Esophagus muscularis mucosa (tissue), 3 donors: ENCODE results near the gene VAMP4.

Experiments used
- CTCF ChIP-seq, 3 experiments: fragments of 200-600 bp in 2 of 3; fragments of 450-650 bp in 1 of 3; sonication (generic) in 2 of 3; IDR thresholded peaks; one replicate each; pipeline ENCODE4 v1.5.1; 2017 to 2019; ENCODE audit warnings: antibody characterized with exemption in 3 of 3, mild to moderate bottlenecking in 2 of 3, moderate library complexity in 1 of 3
- POLR2A ChIP-seq: fragments of 450-650 bp; IDR thresholded peaks from one replicate; pipeline ENCODE4 v1.6.1; 2017; ENCODE audit warnings: antibody characterized with exemption, moderate library complexity, mild to moderate bottlenecking, low read depth
- POLR2AphosphoS5 ChIP-seq, 2 donors: sonication (generic); formaldehyde crosslinking; IDR thresholded peaks; one replicate each; pipeline ENCODE4 v1.6.1; 2017; ENCODE audit warnings: antibody characterized with exemption in 2 of 2

- TF ChIP-seq CTCF (IDR thresholded peaks at IDR 0.05): no peak
- no peak for TF ChIP-seq POLR2A
- TF ChIP-seq POLR2AphosphoS5 (IDR thresholded peaks at IDR 0.05): no peak
Observed at GRCh38 chr1:171742577-171742922, 685 bp upstream of the VAMP4 start.
